GM19023 (cell line): Measurements from ENCODE around the gene LHFPL3.

ENCODE experiments used
- ATAC-seq: cut with Tn5 transposase; IDR thresholded peaks from one replicate; pipeline ENCODE4 v1.9.1; 2021; ENCODE audit warnings: mild to moderate bottlenecking, moderate library complexity; ENCODE audit not compliant: unreplicated experiment

LHFPL3 gene

GRCh38 chr7:104883718-104884452 is 555.5 kb downstream of the LHFPL3 start:
- peak; percentile 92 for ATAC-seq

- ATAC-seq, result no peak
Measured at GRCh38 chr7:104886651-104887050, 558.2 kb downstream of the LHFPL3 start.

GRCh38 chr7:104890216-104890615 is 561.8 kb downstream of the LHFPL3 start:
- ATAC-seq, result no peak

- no peak for ATAC-seq
Measured at GRCh38 chr7:104891949-104892348, 563.5 kb downstream of the LHFPL3 start.

- no peak for ATAC-seq
Measured at GRCh38 chr7:104894314-104894713, 565.9 kb downstream of the LHFPL3 start.

- ATAC-seq, result no peak
Measured at GRCh38 chr7:104894726-104895521, 566.5 kb downstream of the LHFPL3 start.

- peak; percentile 37 for ATAC-seq
Measured at GRCh38 chr7:104895522-104896236, 567.3 kb downstream of the LHFPL3 start.

GRCh38 chr7:104898434-104898833 is 570.0 kb downstream of the LHFPL3 start:
- no peak for ATAC-seq

- no peak for ATAC-seq
Measured at GRCh38 chr7:104900525-104901239, 572.3 kb downstream of the LHFPL3 start.

- ATAC-seq, result no peak
Measured at GRCh38 chr7:104901240-104901619, 572.8 kb downstream of the LHFPL3 start.

- ATAC-seq, result no peak
Measured at GRCh38 chr7:104902183-104902582, 573.8 kb downstream of the LHFPL3 start.

- ATAC-seq, result no peak
Measured at GRCh38 chr7:104903044-104903443, 574.6 kb downstream of the LHFPL3 start.

- no peak for ATAC-seq
Measured at GRCh38 chr7:104903846-104904245, 575.4 kb downstream of the LHFPL3 start.

- ATAC-seq, result no peak
Measured at GRCh38 chr7:104906032-104906431, 577.6 kb downstream of the LHFPL3 start.

GRCh38 chr7:104906556-104906955 is 578.2 kb downstream of the LHFPL3 start:
- ATAC-seq, result no peak

GRCh38 chr7:104908636-104909035 is 580.2 kb downstream of the LHFPL3 start:
- ATAC-seq, result no peak

GRCh38 chr7:104909096-104909495 is 580.7 kb downstream of the LHFPL3 start:
- ATAC-seq, result no peak

GRCh38 chr7:104914421-104914820 is 586.0 kb downstream of the LHFPL3 start:
- no peak for ATAC-seq

- no peak for ATAC-seq
Measured at GRCh38 chr7:104921596-104921995, 593.2 kb downstream of the LHFPL3 start.

GRCh38 chr7:104922182-104923009 is 594.0 kb downstream of the LHFPL3 start:
- ATAC-seq, result peak; percentile 18
